Erythroblast (primary cell): Measurements from ENCODE around the gene C10orf90.

ENCODE experiments used
- GATA1 ChIP-seq: IDR thresholded peaks from 2 replicates; pipeline ENCODE4 v1.6.1; 2011; ENCODE audit warnings: low read depth, mild to moderate bottlenecking, control low read depth, low read length, moderate library complexity
- POLR2A ChIP-seq: IDR thresholded peaks from 2 replicates; pipeline ENCODE4 v1.6.1; 2011; ENCODE audit warnings: mild to moderate bottlenecking, low read length

DNA sequence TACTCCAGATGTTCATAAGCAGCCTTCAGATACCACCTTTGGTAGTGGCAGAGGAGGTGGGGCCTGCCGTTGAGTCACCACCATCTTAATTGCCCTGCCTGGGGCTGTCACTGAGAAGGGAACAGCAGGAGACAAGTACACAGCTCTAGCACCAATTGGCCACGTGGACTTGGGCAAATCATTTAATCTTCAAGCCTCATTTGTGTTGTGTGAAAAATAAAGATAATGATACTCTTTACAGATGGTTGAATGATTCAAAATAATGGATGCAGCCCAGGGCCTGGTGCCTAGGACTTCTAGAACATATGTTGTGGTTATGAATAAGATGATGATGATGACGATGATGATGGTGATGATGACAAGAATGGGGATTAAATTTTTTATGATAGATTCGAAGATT lies 170.3 kb downstream of the C10orf90 start:
- TF ChIP-seq POLR2A = no peak
- TF ChIP-seq GATA1 = no peak
